Hepatic stellate cell (primary cell): Measurements from ENCODE around the gene ARL6IP6.
"Not testable (repeated sequence)": the region's sequence is repeated elsewhere in the genome, so short reads cannot be mapped to it uniquely, and the experiment has no call there.

ENCODE experiments used
- DNase-seq: peaks from one replicate; pipeline ENCODE4 v3.0.0; 2011; ENCODE audit warnings: low spot score

Gene ARL6IP6

DNA sequence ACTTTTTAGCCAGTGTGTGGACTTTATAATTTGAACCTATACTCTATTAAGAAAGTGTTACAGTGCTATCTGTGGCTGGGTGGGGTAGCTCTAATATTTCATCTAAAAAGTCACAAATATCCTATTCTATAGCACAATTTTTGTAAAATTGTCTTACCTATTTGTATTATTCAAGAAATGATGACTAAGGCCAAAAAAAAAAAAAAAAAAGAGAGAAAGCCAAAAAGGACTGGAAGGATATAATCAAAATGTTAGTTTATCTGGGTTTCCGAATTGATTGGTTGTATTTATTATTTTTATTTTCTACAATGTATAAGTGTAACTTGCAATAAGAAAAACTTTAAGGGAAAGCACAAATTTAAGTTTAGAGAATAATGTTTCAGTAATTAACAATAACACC lies 5.5 kb downstream of the ARL6IP6 start:
- DNase-seq, result no peak

DNA sequence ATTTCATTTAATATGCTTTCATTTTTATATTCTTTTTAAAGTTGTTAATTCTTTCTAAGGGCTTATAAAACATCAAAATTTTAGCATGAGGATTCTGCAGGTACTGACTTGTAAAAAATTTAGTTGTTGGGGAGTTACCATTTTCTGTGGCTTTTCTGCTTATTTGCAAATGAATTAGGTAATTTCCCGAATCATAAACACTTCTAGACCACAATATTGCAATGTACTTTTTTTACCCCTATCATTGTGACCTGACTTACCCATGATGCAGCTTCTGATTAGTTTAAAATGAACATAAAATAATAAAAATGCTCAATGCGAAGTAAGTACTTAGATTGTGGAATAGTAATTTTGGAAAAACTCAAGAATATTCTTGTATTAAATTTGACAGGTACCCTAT lies 11.4 kb downstream of the ARL6IP6 start:
- DNase-seq, result no peak

DNA sequence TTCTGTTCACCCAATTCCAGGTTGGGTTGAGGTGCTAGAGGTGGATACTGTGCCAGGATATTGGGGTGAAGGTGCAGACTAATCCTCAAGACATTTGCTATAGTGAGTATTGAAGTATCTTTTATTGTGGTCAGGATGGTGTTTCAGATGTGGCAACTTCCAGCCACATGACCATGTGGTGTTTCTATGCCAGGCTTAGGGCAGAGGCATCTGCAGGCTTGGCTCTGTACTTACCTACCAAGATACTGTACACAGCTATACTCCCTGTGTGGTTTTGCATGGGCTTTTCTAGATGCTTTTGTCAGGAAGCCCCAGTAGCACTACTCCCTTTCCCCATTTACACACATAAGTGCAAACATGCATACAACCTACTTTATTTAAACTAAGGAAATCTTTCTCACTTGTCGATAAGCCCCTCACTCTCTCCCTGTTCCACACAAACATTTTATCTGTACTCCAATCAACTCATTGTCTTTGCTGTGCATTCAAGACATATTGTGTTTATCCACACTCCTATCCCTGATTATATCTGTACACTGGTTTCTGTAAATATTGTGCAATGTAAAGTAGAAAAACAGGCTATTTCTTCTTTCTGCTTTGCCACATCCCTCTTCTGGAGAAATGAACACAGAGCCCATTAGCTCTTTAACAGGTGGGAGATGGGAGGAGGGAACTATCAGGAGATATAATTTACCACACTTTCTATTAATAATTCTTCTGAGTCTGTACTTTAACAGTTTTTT lies 12.3 kb downstream of the ARL6IP6 start:
- DNase-seq, result no peak

DNA sequence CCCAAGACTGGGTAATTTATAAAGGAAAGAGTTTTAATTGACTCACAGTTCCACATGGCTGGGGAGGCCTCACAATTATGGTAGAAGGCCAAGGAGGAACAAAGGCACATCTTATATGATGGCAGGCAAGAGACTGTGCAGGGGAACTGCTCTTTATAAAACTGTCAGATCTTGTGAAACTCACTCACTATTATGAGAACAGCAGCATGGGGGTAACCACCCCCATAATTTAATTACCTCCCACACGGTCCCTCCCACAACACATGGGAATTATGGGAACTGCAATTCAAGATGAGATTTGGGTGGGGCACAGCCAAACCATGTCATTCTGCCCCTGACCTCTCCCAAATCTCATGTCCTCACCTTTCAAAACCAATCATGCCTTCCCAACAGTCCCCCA lies 19.1 kb downstream of the ARL6IP6 start:
- not testable (repeated sequence) for DNase-seq

DNA sequence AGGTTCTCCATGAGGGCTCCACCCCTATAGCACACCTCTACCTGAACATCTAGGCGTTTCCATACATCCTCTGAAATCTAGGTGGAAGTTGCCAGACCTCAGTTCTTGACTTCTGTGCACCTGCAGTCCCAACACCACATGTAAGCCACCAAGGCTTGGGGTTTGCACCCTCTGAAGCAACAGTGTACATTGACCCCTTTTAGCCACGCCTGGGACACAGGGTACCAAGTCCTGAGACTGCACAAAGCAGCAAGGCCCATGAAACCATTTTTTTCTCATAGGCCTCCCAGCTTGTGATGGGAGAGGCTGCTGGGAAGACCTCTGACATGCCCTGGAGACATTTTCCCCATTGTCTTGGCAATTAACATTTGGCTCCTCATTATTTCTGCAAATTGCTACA lies 20.0 kb downstream of the ARL6IP6 start:
- DNase-seq, result no peak

DNA sequence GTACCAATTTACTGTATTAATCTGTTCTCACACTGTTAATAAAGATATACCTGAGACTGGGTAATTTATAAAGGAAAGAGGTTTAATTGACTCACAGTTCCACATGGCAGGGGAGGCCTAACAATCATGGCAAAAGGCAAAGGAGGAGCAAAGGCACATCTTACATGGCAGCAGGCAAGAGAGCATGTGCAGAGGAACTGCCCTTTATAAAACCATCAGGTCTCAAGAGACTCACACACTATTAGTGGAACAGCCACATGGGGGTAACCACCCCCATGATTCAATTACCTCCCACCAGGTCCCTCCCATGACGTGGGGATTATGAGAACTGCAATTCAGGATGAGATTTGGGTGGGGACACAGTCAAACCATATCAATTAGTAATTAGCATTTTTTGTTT lies 21.3 kb downstream of the ARL6IP6 start:
- not testable (repeated sequence) for DNase-seq

DNA sequence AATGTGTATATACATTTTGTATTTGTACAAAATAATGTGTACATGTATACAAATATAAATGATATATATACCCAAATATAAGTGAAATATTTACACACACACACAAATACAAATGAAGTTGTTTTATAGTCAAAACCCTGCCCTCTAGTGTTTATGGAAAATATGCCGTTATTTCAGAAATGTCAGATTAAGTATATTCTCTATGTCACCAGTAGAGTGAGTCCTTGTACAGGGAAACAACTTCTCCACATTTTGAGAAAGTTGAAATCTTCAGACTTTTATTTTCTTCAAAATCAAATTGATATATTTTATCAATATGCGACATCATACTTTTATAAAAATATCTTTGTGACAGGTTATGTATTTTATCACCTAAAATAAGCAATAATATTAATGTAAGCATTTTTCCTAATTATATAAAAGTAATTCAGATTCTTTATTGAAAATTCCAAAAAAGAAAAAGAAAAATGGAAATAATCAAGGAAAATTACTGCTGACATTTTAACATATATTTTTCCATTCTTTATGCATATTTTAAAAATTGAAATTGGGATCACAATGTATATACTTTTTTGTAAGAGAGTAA lies 22.4 kb downstream of the ARL6IP6 start:
- DNase-seq, result peak; percentile 12

DNA sequence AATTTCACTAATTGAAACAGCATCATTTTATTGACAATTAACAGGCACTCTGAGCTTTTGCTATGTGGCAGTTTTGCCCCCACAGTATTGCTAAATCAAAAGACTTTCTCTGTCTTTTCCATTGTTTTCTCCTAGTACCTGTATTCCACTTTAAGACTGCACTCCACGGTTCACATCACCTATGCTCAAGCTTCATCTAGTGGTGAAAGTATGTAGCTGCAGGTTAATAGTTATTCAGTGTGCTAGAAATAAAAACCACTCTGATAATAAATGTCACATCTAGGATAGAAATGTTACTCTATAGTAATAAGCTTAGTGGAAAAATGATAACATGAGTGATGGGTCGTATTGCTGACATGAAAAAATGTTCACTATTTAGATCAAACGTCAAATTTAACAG lies 24.6 kb downstream of the ARL6IP6 start:
- DNase-seq, result peak; percentile 4

DNA sequence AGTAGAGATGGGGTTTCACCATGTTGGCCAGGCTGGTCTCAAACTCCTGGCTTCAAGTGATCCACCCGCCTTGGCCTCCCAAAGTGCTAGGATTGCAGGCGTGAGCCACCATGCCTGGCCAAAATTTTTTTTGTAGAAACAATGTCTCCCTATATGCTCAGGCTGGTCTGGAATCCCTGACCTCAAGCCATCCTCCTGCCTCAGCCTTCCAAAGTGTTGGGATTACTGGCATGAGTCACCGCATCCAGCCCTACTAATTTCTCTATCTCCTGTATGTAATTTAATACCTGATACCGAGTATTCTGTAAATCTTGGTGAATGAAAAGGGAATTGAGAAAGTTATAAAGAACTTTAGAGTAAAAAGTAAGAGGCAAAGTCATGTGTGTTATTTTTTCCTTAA lies 29.3 kb downstream of the ARL6IP6 start:
- DNase-seq, result not testable (repeated sequence)

DNA sequence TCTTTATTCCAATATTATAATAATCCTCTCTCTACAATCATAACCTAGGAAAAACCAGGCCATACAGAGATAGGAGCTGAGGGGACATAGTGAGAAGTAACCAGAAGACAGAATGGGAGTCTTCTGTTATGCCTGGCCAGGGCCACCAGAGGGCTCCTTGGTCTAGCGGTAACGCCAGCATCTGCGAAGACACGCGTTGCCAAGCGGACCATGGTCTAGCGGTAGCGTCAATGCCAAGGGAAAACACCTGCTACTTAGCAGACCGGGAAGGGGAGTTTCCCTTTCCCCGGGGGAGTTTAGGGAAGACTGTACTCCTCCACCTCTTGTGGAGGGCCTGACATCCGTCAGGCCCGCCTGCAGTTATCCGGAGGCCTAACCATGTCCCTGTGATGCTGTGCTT lies 36.6 kb downstream of the ARL6IP6 start:
- DNase-seq, result no peak

DNA sequence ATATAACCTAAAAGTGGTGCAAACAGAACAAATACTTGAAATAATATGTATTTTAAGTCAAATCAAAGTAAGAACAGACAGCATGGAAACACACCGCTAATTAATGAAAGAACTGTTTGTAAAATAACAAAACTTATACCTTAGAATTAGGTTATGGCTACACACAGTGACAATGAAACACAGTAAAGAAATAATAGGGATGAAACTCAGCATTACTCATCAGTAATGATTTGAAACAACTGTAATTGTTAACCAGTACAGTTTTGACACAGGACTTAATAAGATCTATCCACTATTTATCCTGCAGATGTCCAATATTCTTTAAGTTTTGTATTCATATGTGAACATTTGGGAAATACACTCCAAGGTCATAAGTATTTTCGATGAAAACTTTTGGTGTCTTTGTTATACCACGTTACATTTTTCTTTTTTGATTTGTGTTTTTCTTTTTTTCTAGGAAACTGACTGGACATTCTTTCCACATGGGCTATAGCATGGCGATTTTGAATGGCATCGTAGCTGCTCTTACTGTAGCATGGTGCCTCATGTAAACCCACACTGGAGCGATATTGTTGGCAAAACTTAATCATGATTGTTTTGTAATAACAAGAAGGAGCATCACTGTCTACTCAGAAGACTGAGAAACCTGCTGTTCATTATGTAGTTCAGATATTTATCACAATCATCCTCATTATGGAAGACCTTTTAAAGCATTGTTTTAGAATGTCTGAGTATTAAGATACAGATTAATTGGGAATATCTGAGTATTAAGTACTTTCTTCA lies 41.1 kb downstream of the ARL6IP6 start:
- no peak for DNase-seq

DNA sequence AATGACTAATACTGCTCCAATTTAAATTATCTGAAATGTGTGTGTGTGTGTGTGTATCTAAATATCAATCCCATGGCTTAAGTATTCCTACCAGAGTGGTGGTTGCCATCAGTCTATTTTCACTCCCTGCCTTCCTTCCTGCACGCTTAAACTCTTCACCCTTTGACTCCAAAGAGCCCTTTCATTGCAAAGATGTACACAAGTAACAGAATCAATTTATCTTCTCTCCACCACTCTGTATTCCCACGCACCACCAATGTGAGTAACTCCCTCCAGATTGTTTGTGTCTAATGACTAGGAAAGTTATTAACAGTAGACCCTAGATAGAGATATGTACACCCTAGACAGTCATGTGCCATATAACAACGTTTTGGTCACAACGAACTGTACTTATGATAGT lies 42.8 kb downstream of the ARL6IP6 start:
- DNase-seq, result no peak

DNA sequence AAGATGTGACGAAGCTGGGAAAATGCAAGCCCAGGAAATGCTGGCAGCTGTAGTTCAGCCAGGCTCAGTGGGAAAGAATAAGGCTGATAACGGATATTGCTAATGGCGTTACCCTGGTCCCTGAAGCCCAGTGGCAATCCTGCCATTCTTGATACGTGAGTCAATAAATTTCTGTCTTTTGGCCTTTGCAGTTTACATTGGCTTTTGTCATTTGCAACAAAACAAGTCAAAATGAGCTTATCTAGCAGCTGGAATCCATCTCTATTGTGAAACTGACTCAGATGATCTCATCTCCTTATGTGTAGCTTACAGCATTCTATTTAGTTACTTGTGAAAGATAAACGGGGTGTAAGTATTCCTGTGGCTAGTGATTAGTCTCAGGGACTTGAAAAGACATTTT lies 43.8 kb downstream of the ARL6IP6 start:
- peak; percentile 3 for DNase-seq

DNA sequence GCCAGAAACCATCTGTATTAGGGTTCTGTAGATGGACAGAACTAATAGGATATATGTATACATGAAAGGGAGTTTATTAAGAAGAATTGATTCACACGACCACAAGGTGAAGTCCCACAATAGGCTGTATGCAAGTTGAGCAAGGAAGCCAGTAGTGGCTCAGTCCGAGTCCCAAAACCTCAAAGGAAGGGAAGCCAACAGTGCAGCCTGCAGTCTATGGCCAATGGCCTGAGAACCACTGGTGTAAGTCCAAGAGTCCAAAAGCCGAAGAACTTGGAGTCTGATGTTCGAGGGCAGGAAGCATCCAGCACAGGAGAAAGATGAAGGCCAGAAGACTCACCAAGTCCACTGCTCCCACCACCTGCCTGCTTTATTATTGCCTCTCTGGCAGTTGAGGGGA lies 44.8 kb downstream of the ARL6IP6 start:
- not testable (repeated sequence) for DNase-seq

DNA sequence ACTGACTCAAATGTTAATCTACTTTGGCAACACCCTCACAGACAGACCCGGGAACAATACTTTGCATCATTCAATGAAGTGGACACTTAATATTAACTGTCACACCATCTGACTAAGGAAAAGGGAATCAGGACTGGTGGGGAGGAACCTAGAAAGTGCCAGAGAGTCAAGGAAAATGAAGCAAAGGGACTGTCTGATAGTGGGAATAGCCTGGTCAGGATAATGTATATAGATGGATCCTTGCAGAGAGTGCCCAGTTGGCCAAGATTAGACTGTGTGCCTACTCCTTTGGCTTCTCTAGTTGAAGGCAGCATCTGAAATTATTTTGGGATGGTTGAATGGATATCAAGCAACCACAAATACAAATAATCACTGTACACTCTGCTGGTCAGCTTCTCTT lies 45.2 kb downstream of the ARL6IP6 start:
- no peak for DNase-seq

DNA sequence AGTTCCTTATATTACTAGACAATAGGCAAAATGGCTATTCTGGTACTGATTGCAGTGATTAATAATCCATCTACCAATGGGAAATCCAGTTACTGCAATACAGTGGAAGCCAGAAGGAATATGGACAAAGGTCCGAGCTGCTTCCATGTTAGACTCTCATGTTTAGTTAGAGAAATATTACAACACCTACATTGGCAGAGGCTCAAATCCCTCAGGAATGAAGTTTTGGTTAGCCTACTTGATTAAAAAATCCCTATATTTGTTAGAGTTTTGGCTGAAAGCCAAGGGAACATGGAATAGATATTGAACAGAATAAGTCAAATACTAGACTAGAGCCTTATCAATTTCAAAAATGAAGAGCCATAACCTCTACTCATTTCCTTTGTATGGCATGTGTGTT lies 48.5 kb downstream of the ARL6IP6 start:
- DNase-seq, result no peak

DNA sequence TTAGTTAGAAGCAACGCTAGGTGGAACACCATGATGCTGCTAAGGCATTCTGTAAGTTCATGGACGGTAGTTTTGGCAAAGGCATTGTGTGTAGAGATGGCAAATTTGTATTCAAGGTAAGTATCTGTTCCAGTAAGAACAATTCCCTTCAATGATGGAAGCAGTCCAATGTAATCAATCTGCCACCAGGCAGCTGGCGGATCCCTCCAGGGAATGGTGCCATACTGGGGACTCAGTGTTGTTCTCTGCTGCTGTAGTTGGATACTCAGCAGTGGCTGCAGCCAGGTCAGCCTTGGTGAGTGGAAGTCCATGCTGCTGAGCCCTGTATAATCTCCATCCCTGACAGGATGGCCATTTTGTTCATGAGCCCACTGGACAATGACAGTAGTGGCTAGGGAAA lies 62.8 kb downstream of the ARL6IP6 start:
- DNase-seq, result no peak

DNA sequence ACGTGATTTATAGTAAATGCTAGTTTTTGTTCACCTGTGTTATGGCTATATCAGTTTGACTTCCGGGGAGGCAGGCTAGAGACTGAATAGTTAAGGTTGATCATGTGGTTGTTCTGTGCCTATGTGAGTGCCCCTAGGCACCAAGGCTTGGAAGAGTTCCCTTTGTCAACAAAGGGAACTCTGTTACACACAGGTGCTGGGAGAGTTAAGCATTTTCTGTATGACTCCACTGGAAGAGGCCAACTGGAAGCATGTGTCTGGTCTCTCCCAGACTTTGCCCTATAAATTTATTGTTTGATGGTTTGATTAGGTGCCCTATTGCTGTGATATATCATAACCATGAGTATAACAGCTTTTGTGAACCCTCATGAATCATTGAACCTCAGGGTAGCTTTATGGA lies 63.8 kb downstream of the ARL6IP6 start:
- DNase-seq, result no peak

DNA sequence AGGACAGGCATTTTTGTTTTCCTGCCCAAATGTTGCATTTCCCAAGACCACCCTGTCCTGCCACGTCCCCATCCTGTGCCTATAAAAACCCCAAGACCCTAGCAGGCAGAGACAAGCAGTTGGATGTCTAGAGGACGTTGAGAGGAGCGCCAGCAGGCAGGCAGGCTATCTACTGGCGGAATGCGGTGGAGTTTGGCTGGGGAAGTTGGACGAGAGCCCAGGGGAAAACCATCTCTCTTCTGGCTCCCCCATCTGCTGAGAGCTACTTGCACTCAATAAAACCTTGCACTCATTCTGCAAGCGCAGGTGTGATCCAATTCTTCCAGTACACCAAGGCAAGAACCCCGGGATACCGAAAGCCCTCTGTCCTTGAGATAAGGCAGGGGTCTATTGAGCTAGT lies 72.5 kb downstream of the ARL6IP6 start:
- DNase-seq, result no peak

DNA sequence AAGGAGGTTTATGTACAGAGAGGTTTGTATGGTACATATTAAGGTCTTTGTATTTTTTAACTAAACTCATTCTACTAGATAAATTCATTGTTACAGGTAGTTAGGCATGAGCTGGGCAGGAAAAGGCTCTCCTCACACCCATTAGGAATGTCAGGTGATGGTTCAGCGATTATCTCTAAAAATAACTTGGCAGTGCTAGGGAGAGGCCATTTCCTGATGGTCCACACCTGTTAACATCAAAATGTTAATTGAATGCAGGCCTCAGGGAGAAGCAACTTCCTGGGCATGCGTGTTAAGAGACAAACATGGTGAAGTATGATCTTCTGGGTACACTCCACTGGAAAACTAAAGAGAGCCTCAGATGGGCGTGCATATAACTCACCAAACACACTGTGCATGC lies 73.6 kb downstream of the ARL6IP6 start:
- DNase-seq, result no peak

DNA sequence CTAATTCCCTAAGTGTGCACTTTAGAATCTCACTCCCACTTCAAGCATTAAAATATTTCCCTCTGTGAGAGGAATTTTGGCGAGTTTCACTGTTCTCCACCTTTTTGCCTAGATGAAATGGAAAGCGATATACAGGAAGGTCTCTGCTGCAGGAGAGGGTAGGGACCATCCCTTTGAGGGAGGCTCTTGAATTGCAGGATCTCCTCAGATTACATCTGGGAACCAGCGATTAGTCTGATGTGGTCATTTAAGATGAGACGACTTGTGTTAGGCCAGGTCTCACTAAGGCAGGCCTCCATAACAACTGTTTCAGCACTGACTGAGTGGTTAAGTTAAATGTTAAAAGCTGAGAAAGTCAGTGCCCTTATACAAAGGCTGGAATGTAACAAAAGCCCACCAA lies 74.6 kb downstream of the ARL6IP6 start:
- no peak for DNase-seq

DNA sequence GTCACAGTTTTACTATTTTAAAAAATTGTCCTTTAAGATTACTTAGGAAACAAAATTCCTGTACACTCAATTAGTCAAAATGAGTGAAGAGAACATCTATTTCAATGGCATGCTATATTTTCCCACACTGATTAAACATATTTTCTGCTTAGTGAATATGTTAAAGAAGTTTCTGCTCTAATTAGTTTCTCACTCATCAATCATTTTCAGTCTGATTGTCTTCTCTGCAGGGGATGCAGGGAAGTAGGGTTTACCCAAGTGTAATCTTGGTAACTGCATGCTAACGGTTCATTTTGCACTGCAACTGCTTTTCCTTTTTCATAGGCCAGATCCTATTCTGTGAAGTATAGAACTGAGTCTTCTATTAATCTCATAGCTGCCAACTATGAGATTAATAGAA lies 78.5 kb downstream of the ARL6IP6 start:
- no peak for DNase-seq

DNA sequence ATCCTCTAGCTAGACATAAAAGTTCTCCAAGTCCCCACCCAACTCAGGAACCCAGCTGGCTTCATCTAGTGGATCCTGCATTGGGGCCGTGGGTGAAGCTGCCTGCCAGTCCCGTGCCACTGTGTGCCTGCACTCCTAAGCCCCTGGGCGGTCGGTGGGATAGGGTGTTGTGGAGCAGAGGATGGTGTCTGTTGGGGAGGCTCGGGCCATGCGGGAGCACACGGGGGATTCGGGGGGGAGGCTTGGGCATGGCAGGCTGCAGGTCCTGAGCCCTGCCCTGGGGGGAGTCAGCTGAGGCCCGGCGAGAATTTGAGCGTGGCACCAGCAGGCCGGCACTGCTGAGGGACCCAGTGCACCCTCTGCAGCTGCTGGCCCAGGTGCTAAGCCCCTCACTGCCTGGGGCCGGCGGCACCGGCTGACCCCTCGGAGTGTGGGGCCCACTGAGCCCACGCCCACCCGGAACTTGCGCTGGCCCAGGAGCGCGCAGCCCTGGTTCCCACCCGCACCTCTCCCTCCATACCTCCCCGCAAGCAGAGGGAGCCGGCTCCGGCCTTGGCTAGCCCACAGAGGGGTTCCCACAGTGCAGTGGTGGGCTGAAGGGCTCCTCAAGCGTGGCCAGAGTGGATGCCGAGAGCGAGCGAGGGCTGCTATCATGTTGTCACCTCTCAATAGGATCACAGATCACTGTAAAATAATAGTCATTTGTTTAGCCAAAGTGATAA lies 86.4 kb downstream of the ARL6IP6 start:
- no peak for DNase-seq
